ENCODE data around the gene ZNF620.
"Not testable (repeated sequence)": the region's sequence is repeated elsewhere in the genome, so short reads cannot be mapped to it uniquely, and the experiment has no call there.

Gene ZNF620

GRCh38 chr3:40504636-40505430 is 1.0 kb upstream of the ZNF620 start:
- no peak for DNase-seq

DNA sequence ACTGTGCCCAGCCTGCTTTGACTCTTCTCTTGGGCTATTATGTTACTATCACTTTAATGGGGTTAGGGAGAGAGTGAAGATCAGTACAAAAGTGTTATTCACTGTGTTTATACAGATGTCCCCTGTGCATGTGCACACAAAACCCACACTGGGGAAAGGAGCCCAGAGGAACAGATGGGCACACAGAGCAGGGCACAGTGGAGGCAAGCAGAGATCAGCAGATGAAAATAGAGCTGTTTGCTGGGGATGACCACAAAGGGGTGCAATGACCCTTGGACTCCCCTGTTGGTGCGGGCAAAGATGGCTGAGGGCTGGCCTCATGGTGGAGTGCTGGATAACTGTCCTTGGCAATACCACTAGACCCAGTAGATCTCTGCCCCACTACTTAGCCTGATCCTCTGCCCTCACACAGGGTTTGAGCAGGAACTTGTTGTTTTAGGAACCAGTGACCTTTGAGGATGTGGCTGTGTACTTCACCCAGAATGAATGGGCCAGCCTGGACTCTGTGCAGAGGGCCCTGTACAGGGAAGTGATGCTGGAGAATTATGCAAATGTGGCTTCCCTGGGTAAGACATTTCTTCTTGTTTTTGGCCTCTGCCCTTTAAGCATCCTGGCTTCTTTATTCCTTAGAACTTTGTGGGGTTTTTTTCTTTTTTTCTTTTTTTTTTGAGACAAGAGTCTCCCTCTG is 5.3 kb downstream of the ZNF620 start:
- no peak for DNase-seq

- no peak for DNase-seq
Measured at GRCh38 chr3:40516201-40516600, 10.4 kb downstream of the ZNF620 start.

DNA sequence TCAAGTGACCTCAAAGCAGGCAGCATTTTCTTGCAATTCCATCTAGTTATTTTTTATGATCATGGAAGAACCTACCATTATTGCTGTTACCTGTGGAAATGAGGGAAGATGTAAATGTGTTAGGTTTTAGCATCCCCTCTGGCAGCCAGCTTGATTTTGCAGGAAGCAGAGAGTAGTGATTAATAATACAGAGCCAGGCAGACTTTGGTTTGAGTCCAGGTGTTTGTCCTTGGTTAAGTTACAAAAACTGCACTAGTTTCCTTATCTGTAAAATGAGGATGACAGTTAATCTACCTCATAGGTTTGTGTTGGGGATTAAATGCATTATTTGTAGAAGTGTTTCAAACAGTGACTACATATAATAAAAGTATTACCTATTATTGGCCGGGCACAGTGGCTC is 12.2 kb downstream of the ZNF620 start:
- DNase-seq, result no peak

DNA sequence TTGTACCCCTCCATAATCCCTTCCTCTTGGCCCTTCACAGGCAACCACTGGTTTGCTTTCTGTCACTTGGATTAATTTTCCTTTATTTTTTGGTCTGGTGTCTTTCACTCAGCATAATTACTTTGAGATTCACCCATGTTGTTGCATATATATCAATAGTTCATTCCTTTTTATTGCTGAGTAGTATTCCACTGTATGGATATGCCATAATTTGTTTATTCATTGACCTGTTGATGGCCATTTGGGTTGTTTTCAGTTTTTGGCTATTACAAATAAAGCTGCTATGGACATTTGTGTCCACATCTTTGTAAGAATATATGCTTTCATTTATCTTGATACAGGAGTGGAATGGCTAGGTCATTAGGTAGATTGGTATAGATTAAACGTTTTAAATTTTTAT is 13.0 kb downstream of the ZNF620 start:
- DNase-seq, result no peak

DNA sequence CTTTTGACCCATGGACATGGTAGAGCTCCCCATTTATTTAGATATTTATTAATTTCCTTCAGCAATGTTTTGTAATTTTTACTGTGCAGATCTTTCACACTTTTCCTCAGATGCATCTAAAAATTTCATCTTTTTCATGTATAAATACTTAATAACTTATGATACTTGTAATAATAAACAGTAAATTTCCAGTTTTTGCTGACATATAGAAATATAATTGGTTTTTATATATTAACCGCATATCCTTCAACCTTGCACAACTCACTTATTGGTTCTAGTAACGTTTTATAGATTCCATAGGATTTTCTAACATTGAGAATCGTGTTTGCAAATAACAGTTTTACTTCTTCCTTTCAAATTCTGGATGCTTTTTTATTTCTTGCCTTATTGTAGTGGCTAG is 15.4 kb downstream of the ZNF620 start:
- no peak for DNase-seq

- peak in 1 of 2 experiments; percentile 17 for DNase-seq
Measured at GRCh38 chr3:40523781-40524180, 17.9 kb downstream of the ZNF620 start.

DNA sequence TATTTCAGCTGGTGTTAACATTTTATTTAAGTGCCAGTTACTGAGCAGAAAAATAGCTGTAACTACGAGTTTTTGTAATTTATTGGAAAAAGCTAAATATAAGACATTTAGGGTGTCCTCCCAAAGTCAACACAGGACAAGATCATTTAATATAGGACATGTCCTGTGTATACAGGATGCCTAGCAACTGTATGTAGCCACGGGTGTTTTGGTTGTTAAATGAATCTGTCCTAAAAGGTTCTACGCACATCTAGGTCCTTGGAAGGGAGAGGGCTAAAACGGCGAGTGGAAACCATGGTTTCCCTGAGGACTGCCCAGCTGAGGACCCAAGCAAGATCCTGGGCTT is 18.4 kb downstream of the ZNF620 start:
- DNase-seq, result peak; percentile 31 to 68

GRCh38 chr3:40524568-40525285 is 18.9 kb downstream of the ZNF620 start, which contains the start of gene ZNF621:
ZNF621 (plus strand) TSS chr3:40524960; CDS start chr3:40525841, 881 bp downstream.
- peak; percentile 31 to 91 for DNase-seq

DNA sequence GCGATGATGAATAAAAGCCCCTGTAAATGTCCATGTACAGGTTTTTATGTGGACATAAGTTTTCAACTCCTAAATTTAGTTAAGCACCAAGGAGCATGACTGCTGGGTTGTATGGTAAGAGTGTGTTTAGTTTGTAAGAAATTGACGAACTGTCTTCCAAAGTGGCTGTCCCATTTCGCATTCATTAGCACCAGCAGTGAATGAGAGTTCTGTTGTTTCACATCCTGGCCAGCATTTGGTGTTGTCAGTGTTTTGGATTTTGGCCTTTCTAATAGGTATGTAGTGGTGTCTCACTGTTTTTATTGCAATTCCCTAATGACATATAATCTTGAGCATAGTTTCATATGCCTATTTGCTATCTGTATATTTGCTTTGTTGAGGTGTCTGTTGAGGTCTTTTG is 22.6 kb downstream of the ZNF620 start:
- DNase-seq, result no peak

GRCh38 chr3:40532252-40532651 is 26.4 kb downstream of the ZNF620 start:
- no peak for DNase-seq

DNA sequence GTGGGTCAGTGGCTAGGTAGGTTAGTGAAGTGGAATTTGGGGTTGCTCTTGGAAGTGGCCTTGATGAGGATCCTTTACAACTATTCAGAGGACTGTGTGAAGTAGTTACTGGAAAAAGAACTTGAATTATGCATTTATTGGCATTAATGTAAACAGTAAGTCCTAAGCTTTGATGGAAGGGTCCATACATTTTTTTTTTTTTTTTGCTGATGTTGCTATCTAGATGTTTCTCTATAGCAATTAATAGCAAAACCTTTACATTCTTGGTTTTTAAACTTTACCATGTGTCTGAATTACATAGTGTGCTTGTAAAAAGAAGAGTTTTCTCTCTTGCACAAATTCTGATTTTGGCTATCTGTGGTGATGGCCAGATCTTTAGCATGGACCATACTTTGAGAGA is 28.4 kb downstream of the ZNF620 start:
- no peak for DNase-seq

- DNase-seq, result no peak
Measured at GRCh38 chr3:40546816-40547215, 41.0 kb downstream of the ZNF620 start.

DNA sequence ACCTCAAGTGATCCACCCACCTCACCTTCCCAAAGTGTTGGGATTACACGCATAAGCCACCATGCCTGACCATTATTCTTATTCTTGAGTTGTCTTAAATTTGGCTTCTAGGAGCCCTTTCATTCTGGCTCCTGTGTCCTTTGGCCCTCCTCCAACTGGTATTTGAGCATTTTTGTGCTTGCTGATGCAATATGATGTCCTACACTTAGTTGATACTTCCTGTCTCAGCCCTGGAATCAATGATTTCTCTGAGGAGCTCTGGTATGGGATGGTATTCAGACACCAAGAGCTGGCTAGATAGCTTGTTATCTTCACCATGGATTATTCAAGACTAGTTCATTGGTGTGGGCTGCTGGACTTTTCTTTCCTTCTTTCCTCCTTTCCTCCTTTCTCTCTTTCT is 44.3 kb downstream of the ZNF620 start:
- DNase-seq, result no peak

- peak in 1 of 2 experiments; percentile 11 for DNase-seq
Measured at GRCh38 chr3:40557575-40558161, 51.8 kb downstream of the ZNF620 start.

DNA sequence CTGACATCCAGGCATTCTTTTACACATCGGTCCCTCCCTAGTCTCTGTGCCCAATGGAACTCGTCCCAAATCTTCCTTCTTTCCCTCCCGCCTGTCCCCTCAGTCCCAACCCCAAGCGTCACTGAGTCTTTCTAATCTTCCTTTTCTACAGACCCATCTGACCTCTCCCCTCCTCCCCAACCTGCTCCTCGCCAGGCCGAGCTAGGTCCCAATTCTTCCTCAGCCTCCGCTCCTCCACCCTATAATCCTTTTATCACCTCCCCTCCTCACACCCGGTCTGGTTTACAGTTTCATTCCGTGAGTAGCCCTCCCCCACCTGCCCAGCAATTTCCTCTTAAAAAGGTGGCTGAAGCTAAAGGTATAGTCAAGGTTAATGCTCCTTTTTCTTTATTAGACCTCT is 56.6 kb downstream of the ZNF620 start:
- not testable (repeated sequence) for DNase-seq

DNA sequence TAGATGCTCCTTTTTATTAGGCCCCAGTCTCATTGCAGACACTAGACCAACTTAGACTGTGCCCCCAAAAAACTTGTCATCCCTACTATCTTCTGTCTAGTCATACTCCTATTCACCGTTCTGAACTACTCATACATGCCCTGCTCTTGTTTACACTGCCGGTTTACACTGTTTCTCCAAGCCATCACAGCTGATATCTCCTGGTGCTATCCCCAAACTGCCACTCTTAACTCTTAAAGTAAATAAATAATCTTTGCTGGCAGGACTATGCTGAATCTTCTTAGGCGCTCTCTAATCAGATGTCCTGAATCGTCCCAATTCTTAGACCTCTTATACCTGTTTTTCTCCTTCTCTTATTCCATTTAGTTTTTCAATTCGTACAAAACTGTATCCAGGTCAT is 59.8 kb downstream of the ZNF620 start:
- not testable (repeated sequence) for DNase-seq

DNA sequence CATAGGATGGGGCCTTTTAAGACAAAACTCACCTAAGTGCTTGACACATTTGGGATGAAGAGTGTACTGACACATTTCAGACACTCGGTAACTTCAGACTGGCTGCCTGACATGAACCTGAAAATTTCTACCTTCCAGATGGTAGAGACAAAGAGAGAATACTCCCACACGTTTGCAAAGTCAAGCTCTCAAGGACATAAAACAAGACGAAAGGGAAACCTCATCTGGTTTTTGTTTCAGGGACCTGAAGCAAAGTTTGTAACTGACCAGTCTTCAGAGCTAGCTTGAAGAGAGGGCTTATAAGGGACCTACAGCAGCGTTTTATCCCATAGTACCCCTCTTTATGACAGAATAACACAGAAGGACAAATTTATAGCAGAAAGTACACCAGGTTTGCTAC is 60.9 kb downstream of the ZNF620 start:
- DNase-seq, result no peak
